GM23248 (cell line): Measurements from ENCODE around the gene PLA2R1.

Experiments
- EZH2 ChIP-seq: fragments of 200-600 bp; sonication (generic); IDR thresholded peaks from 2 replicates; pipeline ENCODE4 v1.6.1; 2018; ENCODE audit warnings: antibody characterized with exemption, mild to moderate bottlenecking; ENCODE audit not compliant: insufficient read depth, poor library complexity, severe bottlenecking
- EZH2phosphoT487 ChIP-seq: fragments of 200-600 bp; sonication (generic); IDR thresholded peaks from 2 replicates; pipeline ENCODE4 v1.6.1; 2018; ENCODE audit warnings: antibody characterized with exemption, moderate library complexity, mild to moderate bottlenecking, low read depth; ENCODE audit not compliant: insufficient read depth

- TF ChIP-seq EZH2 (no peak), EZH2phosphoT487 (no peak)
Measured at GRCh38 chr2:159933040-159933726, 129.2 kb downstream of the PLA2R1 start.
